Measurements from ENCODE around the gene GPR62. TPM values are rescaled to one million over a fixed set of nuclear protein-coding genes. Genes with fewer than 3 reads are reported as not detected.

Gene GPR62
- total RNA-seq, 1 experiment from 2014 or later: not detected

DNA sequence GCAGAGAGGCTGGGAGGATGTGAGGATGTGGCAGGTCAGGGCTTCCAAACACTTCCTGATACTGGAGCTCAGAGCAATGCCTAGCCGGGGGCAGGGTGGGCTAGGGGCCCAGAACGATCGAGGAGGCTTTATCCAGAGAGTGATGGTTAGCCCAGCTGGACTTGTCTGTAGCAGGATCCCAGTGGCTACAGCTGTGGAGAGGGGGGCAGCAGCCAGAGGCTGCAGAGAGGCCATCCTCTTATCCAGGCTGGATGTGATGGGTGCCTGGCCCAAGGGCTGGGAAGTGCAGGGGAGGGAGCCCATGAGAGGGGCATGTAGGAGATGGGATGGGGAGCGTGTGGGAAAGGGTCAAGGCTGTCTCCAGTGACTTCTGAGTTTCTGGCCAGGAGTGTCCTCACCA lies 8.4 kb upstream of the GPR62 start:
- Histone ChIP-seq H3K27me3 (ENCODE audit: low read length) (no peaks in the 10 kb centered on the region), H3K4me1 (ENCODE audit: insufficient read depth, low read length) (peaks cover 14% of the 10 kb centered on the region), H3K27ac (ENCODE audit: low read length) (no peak overlapping the region), H3K9me2 (replicated peaks; ENCODE audit: low read length) (no peaks in the 10 kb centered on the region), H3K4me3 (ENCODE audit: low read length) (no peak overlapping the region), H3K9ac (ENCODE audit: low read length) (no peak overlapping the region), H3K36me3 (ENCODE audit: low read depth, low read length) (no peaks in the 10 kb centered on the region), H2AFZ (ENCODE audit: low read length) (no peak overlapping the region), H3K79me2 (ENCODE audit: low read length) (no peaks in the 10 kb centered on the region), H3K9me3 (ENCODE audit: low read length) (no peaks in the 10 kb centered on the region), H3K4me2 (ENCODE audit: low read length) (no peak overlapping the region), H4K20me1 (ENCODE audit: low read length) (no peaks in the 10 kb centered on the region), H3F3A (ENCODE audit: low read length, unreplicated experiment) (no peaks in the 10 kb centered on the region)
- no peak for DNase-seq
- BruUV-seq (replicated peaks): no TSS peak
- TF ChIP-seq EZH2 (IDR thresholded peaks at IDR 0.05; ENCODE audit: low read length, unreplicated experiment) (no peak), EZH2phosphoT487 (IDR thresholded peaks at IDR 0.05; ENCODE audit: borderline replicate concordance, low read length) (no peak)
- TF ChIP-seq, protein P1, sequence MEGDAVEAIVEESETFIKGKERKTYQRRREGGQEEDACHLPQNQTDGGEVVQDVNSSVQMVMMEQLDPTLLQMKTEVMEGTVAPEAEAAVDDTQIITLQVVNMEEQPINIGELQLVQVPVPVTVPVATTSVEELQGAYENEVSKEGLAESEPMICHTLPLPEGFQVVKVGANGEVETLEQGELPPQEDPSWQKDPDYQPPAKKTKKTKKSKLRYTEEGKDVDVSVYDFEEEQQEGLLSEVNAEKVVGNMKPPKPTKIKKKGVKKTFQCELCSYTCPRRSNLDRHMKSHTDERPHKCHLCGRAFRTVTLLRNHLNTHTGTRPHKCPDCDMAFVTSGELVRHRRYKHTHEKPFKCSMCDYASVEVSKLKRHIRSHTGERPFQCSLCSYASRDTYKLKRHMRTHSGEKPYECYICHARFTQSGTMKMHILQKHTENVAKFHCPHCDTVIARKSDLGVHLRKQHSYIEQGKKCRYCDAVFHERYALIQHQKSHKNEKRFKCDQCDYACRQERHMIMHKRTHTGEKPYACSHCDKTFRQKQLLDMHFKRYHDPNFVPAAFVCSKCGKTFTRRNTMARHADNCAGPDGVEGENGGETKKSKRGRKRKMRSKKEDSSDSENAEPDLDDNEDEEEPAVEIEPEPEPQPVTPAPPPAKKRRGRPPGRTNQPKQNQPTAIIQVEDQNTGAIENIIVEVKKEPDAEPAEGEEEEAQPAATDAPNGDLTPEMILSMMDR (conservative IDR thresholded peaks at IDR 0.05; ENCODE audit: low read depth, low read length): no peak
- POLR2A ChIA-PET (ENCODE audit: unreplicated experiment): no interaction called here
- ATAC-seq: no peak
- intact Hi-C loops (cut with micrococcal nuclease): no loop called here
- CTCF ChIA-PET: no interaction called here

DNA sequence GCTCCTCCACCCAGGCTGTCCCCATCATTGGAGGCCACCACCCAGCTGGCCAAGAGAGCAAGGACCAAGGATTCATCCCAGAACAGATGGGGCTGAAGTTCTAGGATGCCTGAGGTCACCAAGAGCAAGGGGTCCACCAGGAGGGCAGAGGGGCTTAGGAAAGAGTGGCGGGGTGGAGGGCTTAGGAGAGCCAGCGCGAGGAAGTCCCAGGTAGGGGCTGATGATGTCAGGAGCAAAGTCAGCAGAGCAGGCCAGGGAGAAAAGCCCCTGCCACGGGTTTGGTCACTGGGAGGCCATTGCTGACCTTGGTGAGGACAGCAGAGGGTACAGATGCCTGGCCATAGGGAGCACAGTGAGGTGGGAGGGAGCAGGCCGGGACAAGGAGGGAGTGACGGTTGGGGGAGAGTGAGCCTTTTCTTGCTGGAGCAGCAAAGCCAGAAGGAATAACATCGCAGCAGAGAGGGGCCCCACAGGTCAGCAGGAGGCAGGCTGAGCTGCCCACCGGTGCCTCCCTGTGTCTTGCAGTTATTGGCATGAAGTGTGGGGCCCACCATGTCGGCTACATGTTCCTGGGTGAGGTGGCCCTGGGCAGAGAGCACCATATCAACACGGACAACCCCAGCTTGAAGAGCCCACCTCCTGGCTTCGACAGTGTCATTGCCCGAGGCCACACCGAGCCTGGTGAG lies 7.8 kb upstream of the GPR62 start:
- H4K20me1 ChIP-seq (ENCODE audit: low read length): no peaks in the 10 kb centered on the region
- no peak overlapping the region for H3K4me3 ChIP-seq (ENCODE audit: low read length)
- intact Hi-C loops (cut with micrococcal nuclease): no loop called here
- no peaks in the 10 kb centered on the region for H3K9me2 ChIP-seq (replicated peaks; ENCODE audit: low read length)
- CTCF ChIA-PET: no interaction called here
- TF ChIP-seq, protein P1 (conservative IDR thresholded peaks at IDR 0.05; ENCODE audit: low read depth, low read length): no peak
- TF ChIP-seq EZH2phosphoT487 (IDR thresholded peaks at IDR 0.05; ENCODE audit: borderline replicate concordance, low read length): no peak
- TF ChIP-seq EZH2 (IDR thresholded peaks at IDR 0.05; ENCODE audit: low read length, unreplicated experiment): no peak
- peaks cover 12% of the 10 kb centered on the region for H3K4me1 ChIP-seq (ENCODE audit: insufficient read depth, low read length)
- H3K79me2 ChIP-seq (ENCODE audit: low read length): no peaks in the 10 kb centered on the region
- no peaks in the 10 kb centered on the region for H3K36me3 ChIP-seq (ENCODE audit: low read depth, low read length)
- no peak for DNase-seq
- H3K27ac ChIP-seq (ENCODE audit: low read length): no peak overlapping the region
- H3K9ac ChIP-seq (ENCODE audit: low read length): no peak overlapping the region
- H2AFZ ChIP-seq (ENCODE audit: low read length): no peak overlapping the region
- no peaks in the 10 kb centered on the region for H3K9me3 ChIP-seq (ENCODE audit: low read length)
- no peaks in the 10 kb centered on the region for H3F3A ChIP-seq (ENCODE audit: low read length, unreplicated experiment)
- POLR2A ChIA-PET (ENCODE audit: unreplicated experiment): no interaction called here
- no peak overlapping the region for H3K4me2 ChIP-seq (ENCODE audit: low read length)
- no TSS peak for BruUV-seq (replicated peaks)
- no peaks in the 10 kb centered on the region for H3K27me3 ChIP-seq (ENCODE audit: low read length)
- ATAC-seq: no peak

DNA sequence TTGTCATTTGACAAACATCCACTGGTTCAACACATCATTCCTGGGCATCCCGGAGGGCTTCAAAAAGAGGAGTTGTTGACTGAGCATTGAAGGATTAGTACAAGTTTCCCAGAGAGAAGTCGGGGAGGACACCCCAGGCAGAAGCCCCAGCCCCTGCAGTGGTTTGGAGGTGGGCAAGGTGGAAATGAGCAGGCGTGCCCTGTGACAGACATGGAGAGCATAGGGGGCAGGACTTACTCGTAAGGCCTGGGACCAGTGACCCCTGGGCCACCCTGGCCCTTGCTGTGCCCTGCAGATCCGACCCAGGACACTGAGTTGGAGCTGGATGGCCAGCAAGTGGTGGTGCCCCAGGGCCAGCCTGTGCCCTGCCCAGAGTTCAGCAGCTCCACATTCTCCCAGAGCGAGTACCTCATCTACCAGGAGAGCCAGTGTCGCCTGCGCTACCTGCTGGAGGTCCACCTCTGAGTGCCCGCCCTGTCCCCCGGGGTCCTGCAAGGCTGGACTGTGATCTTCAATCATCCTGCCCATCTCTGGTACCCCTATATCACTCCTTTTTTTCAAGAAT lies 7.1 kb upstream of the GPR62 start:
- H2AFZ ChIP-seq (ENCODE audit: low read length): no peak overlapping the region
- ATAC-seq (no peak), DNase-seq (no peak)
- H3K27me3 ChIP-seq (ENCODE audit: low read length): no peaks in the 10 kb centered on the region
- no peak overlapping the region for H3K4me3 ChIP-seq (ENCODE audit: low read length)
- no peak overlapping the region for H3K27ac ChIP-seq (ENCODE audit: low read length)
- H3K9ac ChIP-seq (ENCODE audit: low read length): no peak overlapping the region
- no peaks in the 10 kb centered on the region for H3K9me2 ChIP-seq (replicated peaks; ENCODE audit: low read length)
- intact Hi-C loops (cut with micrococcal nuclease): no loop called here
- no TSS peak for BruUV-seq (replicated peaks)
- ChIA-PET CTCF (no interaction called here), POLR2A (ENCODE audit: unreplicated experiment) (interaction anchor here (0.7 kb wide), 1 partner anchor 563 kb away, joined by 3 read pairs; the partner anchor contains the start of gene MANF)
- no peaks in the 10 kb centered on the region for H4K20me1 ChIP-seq (ENCODE audit: low read length)
- H3K9me3 ChIP-seq (ENCODE audit: low read length): no peaks in the 10 kb centered on the region
- H3K79me2 ChIP-seq (ENCODE audit: low read length): no peaks in the 10 kb centered on the region
- TF ChIP-seq, protein P1 (conservative IDR thresholded peaks at IDR 0.05; ENCODE audit: low read depth, low read length): no peak
- TF ChIP-seq EZH2 (IDR thresholded peaks at IDR 0.05; ENCODE audit: low read length, unreplicated experiment) (no peak), EZH2phosphoT487 (IDR thresholded peaks at IDR 0.05; ENCODE audit: borderline replicate concordance, low read length) (no peak)
- no peak overlapping the region for H3K4me2 ChIP-seq (ENCODE audit: low read length)
- H3K4me1 ChIP-seq (ENCODE audit: insufficient read depth, low read length): peaks cover 6% of the 10 kb centered on the region
- no peaks in the 10 kb centered on the region for H3F3A ChIP-seq (ENCODE audit: low read length, unreplicated experiment)
- no peaks in the 10 kb centered on the region for H3K36me3 ChIP-seq (ENCODE audit: low read depth, low read length)
